Transverse colon (tissue), 4 donors: Measurements from ENCODE around the gene ARFGEF2.

Experiments used
- CTCF ChIP-seq, 5 experiments: fragments of 200-600 bp in 3 of 5; fragments of 450-650 bp in 2 of 5; sonication (generic) in 3 of 5; IDR thresholded peaks; 1 replicate in 2 of 5; 2 replicates in 3 of 5; pipeline ENCODE4 v1.5.1; 2016 to 2017; ENCODE audit warnings: antibody characterized with exemption in 5 of 5, inconsistent platforms in 3 of 5, mild to moderate bottlenecking in 2 of 5, moderate library complexity in 1 of 5
- EP300 ChIP-seq: sonication (generic); formaldehyde crosslinking; IDR thresholded peaks from one replicate; pipeline ENCODE4 v1.6.1; 2017; ENCODE audit warnings: antibody characterized with exemption, low read depth
- POLR2A ChIP-seq: fragments of 450-650 bp; IDR thresholded peaks from one replicate; pipeline ENCODE4 v1.6.1; 2016; ENCODE audit warnings: antibody characterized with exemption, mild to moderate bottlenecking, moderate library complexity
- POLR2AphosphoS5 ChIP-seq, 3 donors: sonication (generic); formaldehyde crosslinking; IDR thresholded peaks; one replicate each; pipeline ENCODE4 v1.6.1; 2016; ENCODE audit warnings: antibody characterized with exemption in 3 of 3

- TF ChIP-seq CTCF (IDR thresholded peaks at IDR 0.05) (no peak), POLR2A (no peak), POLR2AphosphoS5 (IDR thresholded peaks at IDR 0.05) (no peak), EP300 (no peak)
Observed at GRCh38 chr20:49052334-49052733, 130.8 kb downstream of the ARFGEF2 start.
